Heart left ventricle (tissue), 13 donors: ENCODE measurements around the gene INO80.

Source experiments
- POLR2A ChIP-seq, 2 donors: fragments of 450-650 bp; IDR thresholded peaks; one replicate each; pipeline ENCODE4 v1.6.1; 2017; ENCODE audit warnings: antibody characterized with exemption in 2 of 2, mild to moderate bottlenecking in 2 of 2, moderate library complexity in 2 of 2
- TF ChIP-seq, protein P1 (sequence below), 12 donors: fragments of 200-600 bp; sonication (generic) in 4 of 12; IDR thresholded peaks; one replicate each; pipeline versions ENCODE4 v1.5.0 to v1.8.0; 2018 to 2022; ENCODE audit warnings: antibody characterized with exemption in 12 of 12, mild to moderate bottlenecking in 5 of 12
- donor health status: ischemic (EF 13 %, LVEDD 7.1; RV severe dilation, severe dysfunction).
- donor health status: DM: no; HTN: yes; CAD: no.
- donor health status: DM: no; HTN: no; CAD: no.
- donor health status: ischemic (EF 25% LVEDD 6.9; RV normal size, moderate dysfunction).
- donor health status: ischemic (EF 25% LVEDD 5.7; RV mildly dilated, moderate dysfunction).
- donor health status: ischemic (EF 35%, LVEDD 5.7; RV mildly dilated, moderate dysfunction).
- donor health status: nonischemic (EF 11% LVEDD 7.7; RV severe dilation, severe dysfunction).
- donor health status: DM: yes; HTN: yes; CAD: no.
- donor health status: PGD.
- donor health status: ischemic (EF 29% LVEDD 5.4; RV normal size, mild dysfunction).
- donor health status: nonischemic (EF 23%, LVEDD 6.1; RV moderate dilation, normal function).

DNA sequence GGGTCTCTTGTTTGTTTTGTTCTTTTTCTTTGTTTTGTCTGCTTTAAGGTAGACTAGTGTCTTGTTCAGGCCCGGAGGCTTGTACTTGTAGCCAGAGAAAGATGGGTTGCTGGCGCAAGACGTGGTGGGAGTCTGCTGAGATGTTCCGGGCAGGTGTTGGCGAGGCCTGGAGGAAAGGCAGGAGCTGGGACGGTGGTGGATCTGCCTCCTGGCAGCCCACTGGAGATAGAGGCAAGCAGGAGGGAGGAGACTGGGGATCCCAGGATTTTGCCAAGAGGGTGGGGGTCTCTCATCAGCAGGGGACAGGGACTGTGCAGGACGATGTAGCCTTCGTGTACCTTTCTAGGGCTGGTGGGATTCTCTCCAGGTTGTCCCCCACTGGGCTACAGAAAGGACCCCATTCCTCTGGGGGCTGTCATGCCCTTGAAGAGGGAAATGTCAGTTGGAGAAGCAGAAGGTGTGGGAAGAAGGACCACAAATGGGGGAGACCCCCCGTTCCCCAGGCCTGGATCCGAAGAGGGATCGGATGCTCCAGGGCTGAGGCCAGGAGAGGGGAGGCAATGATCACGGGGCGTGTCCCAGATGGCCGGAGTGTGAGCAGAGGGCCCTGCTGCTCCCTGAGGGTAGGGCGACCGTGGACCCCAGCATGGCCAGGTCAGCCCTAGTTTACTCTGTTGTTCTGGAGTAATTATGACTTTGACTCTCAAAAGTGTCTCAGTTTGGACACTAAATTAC lies 155.8 kb downstream of the INO80 start:
- TF ChIP-seq, protein P1, sequence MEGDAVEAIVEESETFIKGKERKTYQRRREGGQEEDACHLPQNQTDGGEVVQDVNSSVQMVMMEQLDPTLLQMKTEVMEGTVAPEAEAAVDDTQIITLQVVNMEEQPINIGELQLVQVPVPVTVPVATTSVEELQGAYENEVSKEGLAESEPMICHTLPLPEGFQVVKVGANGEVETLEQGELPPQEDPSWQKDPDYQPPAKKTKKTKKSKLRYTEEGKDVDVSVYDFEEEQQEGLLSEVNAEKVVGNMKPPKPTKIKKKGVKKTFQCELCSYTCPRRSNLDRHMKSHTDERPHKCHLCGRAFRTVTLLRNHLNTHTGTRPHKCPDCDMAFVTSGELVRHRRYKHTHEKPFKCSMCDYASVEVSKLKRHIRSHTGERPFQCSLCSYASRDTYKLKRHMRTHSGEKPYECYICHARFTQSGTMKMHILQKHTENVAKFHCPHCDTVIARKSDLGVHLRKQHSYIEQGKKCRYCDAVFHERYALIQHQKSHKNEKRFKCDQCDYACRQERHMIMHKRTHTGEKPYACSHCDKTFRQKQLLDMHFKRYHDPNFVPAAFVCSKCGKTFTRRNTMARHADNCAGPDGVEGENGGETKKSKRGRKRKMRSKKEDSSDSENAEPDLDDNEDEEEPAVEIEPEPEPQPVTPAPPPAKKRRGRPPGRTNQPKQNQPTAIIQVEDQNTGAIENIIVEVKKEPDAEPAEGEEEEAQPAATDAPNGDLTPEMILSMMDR (IDR thresholded peaks at IDR 0.05): no peak
- no peak for TF ChIP-seq POLR2A (IDR thresholded peaks at IDR 0.05)
